Neural cell (in vitro differentiated cells): ENCODE measurements around the gene UVRAG. TPM values are rescaled to one million over a fixed set of nuclear protein-coding genes. Genes with fewer than 3 reads are reported as not detected.
"Not testable (repeated sequence)": the region's sequence is repeated elsewhere in the genome, so short reads cannot be mapped to it uniquely, and the experiment has no call there.

Experiments
- H2AFZ ChIP-seq: fragments of 200-600, 300-800 bp; sonication (generic), shearing (Covaris generic); 2 replicates; pipeline ENCODE4 v1.6.0; 2014; ENCODE audit warnings: low read depth, mild to moderate bottlenecking, antibody characterized with exemption, low read length, moderate library complexity
- H3F3A ChIP-seq: fragments of 200-600 bp; shearing (Covaris generic); 2 replicates; pipeline ENCODE4 v1.6.1; 2016; ENCODE audit warnings: mild to moderate bottlenecking, moderate library complexity, mixed read lengths, antibody characterized with exemption, low read length; ENCODE audit not compliant: insufficient read depth, poor library complexity, severe bottlenecking
- H3K27ac ChIP-seq: fragments of 200-600, 300-800 bp; sonication (generic), shearing (Covaris generic); 2 replicates; pipeline ENCODE4 v1.5.1; 2014; ENCODE audit warnings: mild to moderate bottlenecking, low read length, moderate library complexity
- H3K27me3 ChIP-seq: fragments of 300-800, 200-600 bp; sonication (generic), shearing (Covaris generic); 2 replicates; pipeline ENCODE4 v1.6.0; 2014; ENCODE audit warnings: mild to moderate bottlenecking, low read depth, low read length, moderate library complexity; ENCODE audit not compliant: insufficient read depth
- H3K36me3 ChIP-seq: fragments of 300-800, 200-600 bp; sonication (generic), shearing (Covaris generic); 2 replicates; pipeline ENCODE4 v1.5.1; 2014; ENCODE audit warnings: mild to moderate bottlenecking, antibody characterized with exemption, low read length, moderate library complexity; ENCODE audit not compliant: insufficient read depth
- H3K4me2 ChIP-seq: fragments of 300-800, 200-600 bp; sonication (generic), shearing (Covaris generic); 2 replicates; pipeline ENCODE4 v1.6.0; 2014; ENCODE audit warnings: mild to moderate bottlenecking, low read length
- H3K4me3 ChIP-seq: fragments of 300-800, 200-600 bp; sonication (generic), shearing (Covaris generic); 2 replicates; pipeline ENCODE4 v1.5.1; 2014; ENCODE audit warnings: mild to moderate bottlenecking, low read length, moderate library complexity
- H3K79me2 ChIP-seq: fragments of 200-600 bp; shearing (Covaris generic); replicated peaks from 2 replicates; pipeline ENCODE4 v1.6.0; 2014; ENCODE audit warnings: mild to moderate bottlenecking, low read length, moderate library complexity; ENCODE audit not compliant: insufficient read depth
- H3K9ac ChIP-seq: fragments of 300-800, 200-600 bp; sonication (generic), shearing (Covaris generic); 2 replicates; pipeline ENCODE4 v1.6.1; 2016; ENCODE audit warnings: mild to moderate bottlenecking, low read length, mixed read lengths
- H3K9me2 ChIP-seq: fragments of 200-600 bp; shearing (Covaris generic); 2 replicates; pipeline ENCODE4 v1.6.1; 2016; ENCODE audit warnings: mild to moderate bottlenecking, low read length, mixed read lengths; ENCODE audit not compliant: insufficient read depth
- H3K9me3 ChIP-seq: fragments of 200-600, 300-800 bp; sonication (generic), shearing (Covaris generic); 2 replicates; pipeline ENCODE4 v1.6.1; 2016; ENCODE audit warnings: mild to moderate bottlenecking, mixed run types, low read length, moderate library complexity, mixed read lengths
- H4K20me1 ChIP-seq: fragments of 200-600 bp; shearing (Covaris generic); 2 replicates; pipeline ENCODE4 v1.6.1; 2016; ENCODE audit warnings: mild to moderate bottlenecking, mixed run types; ENCODE audit not compliant: insufficient read depth
- EP300 ChIP-seq: fragments of 450-650 bp; conservative IDR thresholded peaks from 2 replicates; pipeline ENCODE4 v1.6.1; 2014; ENCODE audit warnings: antibody characterized with exemption, mild to moderate bottlenecking, moderate library complexity; ENCODE audit not compliant: poor library complexity, severe bottlenecking
- EZH2 ChIP-seq: fragments of 200-600, 300-800 bp; shearing (Covaris generic), sonication (generic); IDR thresholded peaks from 2 replicates; pipeline ENCODE4 v1.6.1; 2014; ENCODE audit warnings: antibody characterized with exemption, low read length, borderline replicate concordance, mild to moderate bottlenecking; ENCODE audit not compliant: insufficient read depth, poor library complexity, severe bottlenecking
- MXI1 ChIP-seq: fragments of 450-650 bp; conservative IDR thresholded peaks from 2 replicates; pipeline ENCODE4 v1.6.1; 2014; ENCODE audit warnings: antibody characterized with exemption, mild to moderate bottlenecking; ENCODE audit not compliant: poor library complexity, severe bottlenecking
- POLR2AphosphoS5 ChIP-seq: IDR thresholded peaks from 2 replicates; pipeline ENCODE4 v1.6.1; 2012
- RAD21 ChIP-seq: fragments of 450-650 bp; conservative IDR thresholded peaks from 2 replicates; pipeline ENCODE4 v1.6.1; 2014; ENCODE audit warnings: antibody characterized with exemption, mild to moderate bottlenecking, moderate library complexity
- SMC3 ChIP-seq: fragments of 450-650 bp; conservative IDR thresholded peaks from 2 replicates; pipeline ENCODE4 v1.6.1; 2014; ENCODE audit warnings: antibody characterized with exemption, mild to moderate bottlenecking, moderate library complexity; ENCODE audit not compliant: poor library complexity
- TAF1 ChIP-seq: IDR thresholded peaks from 2 replicates; pipeline ENCODE4 v1.6.1; 2012; ENCODE audit warnings: low read depth
- polyA plus RNA-seq: library from polyadenylated mRNA; depleted of rRNA; stranded (reverse); fragments of >200 nt; gene quantifications from 2 replicates; pipeline ENCODE4 v1.2.3, GENCODE V29; 2014
- TF ChIP-seq, protein P1 (sequence below): IDR thresholded peaks from 2 replicates; pipeline ENCODE4 v1.6.1; 2012; ENCODE audit warnings: borderline replicate concordance
- TF ChIP-seq, protein P2 (sequence below): fragments of 450-650 bp; IDR thresholded peaks from 2 replicates; pipeline ENCODE4 v1.5.1; 2014; ENCODE audit warnings: antibody characterized with exemption, mild to moderate bottlenecking, moderate library complexity; ENCODE audit not compliant: poor library complexity, severe bottlenecking

The UVRAG gene
- polyA plus RNA-seq, 1 donor from 2014 or later: 31.6 TPM

DNA sequence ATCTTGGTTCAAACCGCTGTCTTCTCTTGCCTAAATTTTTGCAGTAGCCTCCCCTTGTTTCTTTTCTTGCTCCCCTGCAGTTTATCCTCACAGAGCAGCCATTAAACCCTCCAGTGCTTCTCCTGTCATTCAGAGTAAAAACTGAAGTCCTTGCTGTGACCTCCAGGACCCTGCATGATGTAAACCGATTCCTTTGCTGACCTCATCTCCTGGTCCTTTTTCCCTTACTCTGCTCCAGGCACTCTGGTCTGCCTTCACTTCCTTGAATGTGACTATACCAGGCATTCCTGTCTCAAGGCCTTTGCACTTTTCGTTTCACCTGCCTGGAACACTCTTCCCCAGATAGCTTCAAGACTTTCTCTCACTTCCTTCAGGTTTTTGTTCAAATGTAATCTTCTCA, 239.3 kb downstream of the UVRAG start:
- H3K27me3 ChIP-seq: no peaks in the 10 kb centered on the region
- no peak overlapping the region for H3K9ac ChIP-seq
- no peaks in the 10 kb centered on the region for H3K79me2 ChIP-seq
- no peak overlapping the region for H2AFZ ChIP-seq
- no peaks in the 10 kb centered on the region for H4K20me1 ChIP-seq
- H3F3A ChIP-seq: no peaks in the 10 kb centered on the region
- no peaks in the 10 kb centered on the region for H3K9me2 ChIP-seq
- H3K9me3 ChIP-seq: no peaks in the 10 kb centered on the region
- TF ChIP-seq, protein P1, sequence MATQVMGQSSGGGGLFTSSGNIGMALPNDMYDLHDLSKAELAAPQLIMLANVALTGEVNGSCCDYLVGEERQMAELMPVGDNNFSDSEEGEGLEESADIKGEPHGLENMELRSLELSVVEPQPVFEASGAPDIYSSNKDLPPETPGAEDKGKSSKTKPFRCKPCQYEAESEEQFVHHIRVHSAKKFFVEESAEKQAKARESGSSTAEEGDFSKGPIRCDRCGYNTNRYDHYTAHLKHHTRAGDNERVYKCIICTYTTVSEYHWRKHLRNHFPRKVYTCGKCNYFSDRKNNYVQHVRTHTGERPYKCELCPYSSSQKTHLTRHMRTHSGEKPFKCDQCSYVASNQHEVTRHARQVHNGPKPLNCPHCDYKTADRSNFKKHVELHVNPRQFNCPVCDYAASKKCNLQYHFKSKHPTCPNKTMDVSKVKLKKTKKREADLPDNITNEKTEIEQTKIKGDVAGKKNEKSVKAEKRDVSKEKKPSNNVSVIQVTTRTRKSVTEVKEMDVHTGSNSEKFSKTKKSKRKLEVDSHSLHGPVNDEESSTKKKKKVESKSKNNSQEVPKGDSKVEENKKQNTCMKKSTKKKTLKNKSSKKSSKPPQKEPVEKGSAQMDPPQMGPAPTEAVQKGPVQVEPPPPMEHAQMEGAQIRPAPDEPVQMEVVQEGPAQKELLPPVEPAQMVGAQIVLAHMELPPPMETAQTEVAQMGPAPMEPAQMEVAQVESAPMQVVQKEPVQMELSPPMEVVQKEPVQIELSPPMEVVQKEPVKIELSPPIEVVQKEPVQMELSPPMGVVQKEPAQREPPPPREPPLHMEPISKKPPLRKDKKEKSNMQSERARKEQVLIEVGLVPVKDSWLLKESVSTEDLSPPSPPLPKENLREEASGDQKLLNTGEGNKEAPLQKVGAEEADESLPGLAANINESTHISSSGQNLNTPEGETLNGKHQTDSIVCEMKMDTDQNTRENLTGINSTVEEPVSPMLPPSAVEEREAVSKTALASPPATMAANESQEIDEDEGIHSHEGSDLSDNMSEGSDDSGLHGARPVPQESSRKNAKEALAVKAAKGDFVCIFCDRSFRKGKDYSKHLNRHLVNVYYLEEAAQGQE: no peak
- TF ChIP-seq TAF1: no peak
- TF ChIP-seq POLR2AphosphoS5: no peak
- H3K36me3 ChIP-seq: no peaks in the 10 kb centered on the region
- H3K27ac ChIP-seq: no peak overlapping the region
- H3K4me2 ChIP-seq: no peak overlapping the region
- no peak overlapping the region for H3K4me3 ChIP-seq

DNA sequence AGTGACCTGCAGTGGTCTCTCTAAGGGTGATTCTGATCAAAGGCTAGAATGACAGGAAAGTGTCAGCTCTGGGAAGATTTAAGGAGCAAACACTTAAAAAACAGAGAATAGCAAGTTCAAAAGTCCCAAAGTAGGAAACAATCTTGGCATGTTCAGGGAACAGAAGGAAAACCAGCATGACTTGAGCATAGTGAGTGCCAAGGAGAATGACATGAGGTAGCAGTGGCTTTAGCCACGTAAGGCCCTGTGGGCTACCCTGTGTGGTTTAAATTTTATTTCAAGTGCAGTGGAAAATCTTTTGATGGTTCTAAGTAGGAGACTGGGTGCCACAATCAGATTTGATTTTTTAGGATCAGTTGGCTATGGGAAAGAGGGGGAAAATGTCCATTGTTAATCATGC, 241.9 kb downstream of the UVRAG start:
- H3K27ac ChIP-seq: no peak overlapping the region
- H3K9ac ChIP-seq: no peak overlapping the region
- no peaks in the 10 kb centered on the region for H4K20me1 ChIP-seq
- no peak overlapping the region for H3K4me3 ChIP-seq
- no peaks in the 10 kb centered on the region for H3K9me2 ChIP-seq
- H3K79me2 ChIP-seq: no peaks in the 10 kb centered on the region
- H2AFZ ChIP-seq: no peak overlapping the region
- no peak for TF ChIP-seq RAD21
- no peak for TF ChIP-seq POLR2AphosphoS5
- TF ChIP-seq EP300: no peak
- no peaks in the 10 kb centered on the region for H3K9me3 ChIP-seq
- no peak overlapping the region for H3K4me2 ChIP-seq
- H3K36me3 ChIP-seq: no peaks in the 10 kb centered on the region
- H3K27me3 ChIP-seq: no peaks in the 10 kb centered on the region
- no peaks in the 10 kb centered on the region for H3F3A ChIP-seq

DNA sequence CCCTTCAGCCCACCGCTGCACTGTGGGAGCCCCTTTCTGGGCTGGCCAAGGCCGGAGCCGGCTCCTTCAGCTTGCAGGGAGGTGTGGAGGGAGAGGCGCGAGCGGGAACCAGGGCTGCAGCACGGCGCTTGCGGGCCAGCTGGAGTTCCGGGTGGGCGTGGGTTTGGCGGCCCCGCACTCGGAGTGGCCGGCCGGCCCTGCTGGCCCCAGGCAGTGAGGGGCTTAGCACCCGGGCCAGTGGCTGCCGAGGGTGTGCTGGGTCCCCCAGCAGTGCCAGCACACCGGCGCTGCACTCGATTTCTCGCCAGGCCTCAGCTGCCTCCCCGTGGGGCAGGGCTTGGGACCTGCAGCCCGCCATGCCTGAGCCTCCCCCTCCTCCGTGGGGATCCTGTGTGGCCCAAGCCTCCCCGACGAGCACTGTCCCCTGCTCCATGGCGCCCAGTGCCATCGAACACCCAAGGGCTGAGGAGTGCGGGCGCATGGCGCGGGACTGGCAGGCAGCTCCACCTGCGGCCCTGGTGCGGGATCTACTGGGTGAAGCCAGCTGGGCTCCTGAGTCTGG, 245.5 kb downstream of the UVRAG start:
- not testable (repeated sequence) for H3K36me3 ChIP-seq, H3K27me3 ChIP-seq, H3K9me3 ChIP-seq, H3K79me2 ChIP-seq, H3K9me2 ChIP-seq, H3K4me3 ChIP-seq, H4K20me1 ChIP-seq, H3K27ac ChIP-seq, H3F3A ChIP-seq, H3K9ac ChIP-seq, H2AFZ ChIP-seq, H3K4me2 ChIP-seq

DNA sequence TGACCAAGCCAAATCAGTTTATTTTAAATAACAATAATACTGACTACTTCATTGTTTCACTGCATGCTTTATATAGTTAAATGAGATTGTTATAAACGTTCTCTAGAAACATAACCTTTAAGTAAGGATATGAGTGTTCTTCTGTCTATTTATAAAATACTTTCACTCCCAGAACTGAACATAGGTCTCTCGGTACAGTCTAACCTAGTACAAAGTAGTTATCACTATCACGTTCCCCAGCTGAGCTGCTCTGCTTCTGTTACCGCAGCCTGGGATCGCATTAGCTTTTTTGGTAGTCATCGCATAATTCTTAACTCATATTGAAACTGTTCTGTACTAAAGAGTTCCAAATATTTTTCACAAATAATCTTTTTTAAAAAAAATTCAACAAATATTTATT, 247.7 kb downstream of the UVRAG start:
- Histone ChIP-seq H3F3A (no peaks in the 10 kb centered on the region), H4K20me1 (no peaks in the 10 kb centered on the region), H3K79me2 (no peaks in the 10 kb centered on the region), H3K4me2 (no peak overlapping the region), H3K36me3 (no peaks in the 10 kb centered on the region), H3K4me3 (no peak overlapping the region), H3K27ac (no peak overlapping the region), H3K27me3 (no peaks in the 10 kb centered on the region), H3K9me2 (no peaks in the 10 kb centered on the region), H3K9me3 (no peaks in the 10 kb centered on the region), H3K9ac (no peak overlapping the region), H2AFZ (no peak overlapping the region)
- TF ChIP-seq MXI1 (no peak), POLR2AphosphoS5 (no peak), TAF1 (no peak), SMC3 (no peak), RAD21 (no peak), EP300 (no peak), EZH2 (no peak)
- TF ChIP-seq, protein P2, sequence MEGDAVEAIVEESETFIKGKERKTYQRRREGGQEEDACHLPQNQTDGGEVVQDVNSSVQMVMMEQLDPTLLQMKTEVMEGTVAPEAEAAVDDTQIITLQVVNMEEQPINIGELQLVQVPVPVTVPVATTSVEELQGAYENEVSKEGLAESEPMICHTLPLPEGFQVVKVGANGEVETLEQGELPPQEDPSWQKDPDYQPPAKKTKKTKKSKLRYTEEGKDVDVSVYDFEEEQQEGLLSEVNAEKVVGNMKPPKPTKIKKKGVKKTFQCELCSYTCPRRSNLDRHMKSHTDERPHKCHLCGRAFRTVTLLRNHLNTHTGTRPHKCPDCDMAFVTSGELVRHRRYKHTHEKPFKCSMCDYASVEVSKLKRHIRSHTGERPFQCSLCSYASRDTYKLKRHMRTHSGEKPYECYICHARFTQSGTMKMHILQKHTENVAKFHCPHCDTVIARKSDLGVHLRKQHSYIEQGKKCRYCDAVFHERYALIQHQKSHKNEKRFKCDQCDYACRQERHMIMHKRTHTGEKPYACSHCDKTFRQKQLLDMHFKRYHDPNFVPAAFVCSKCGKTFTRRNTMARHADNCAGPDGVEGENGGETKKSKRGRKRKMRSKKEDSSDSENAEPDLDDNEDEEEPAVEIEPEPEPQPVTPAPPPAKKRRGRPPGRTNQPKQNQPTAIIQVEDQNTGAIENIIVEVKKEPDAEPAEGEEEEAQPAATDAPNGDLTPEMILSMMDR: no peak
- TF ChIP-seq, protein P1: no peak
